Neural cell (in vitro differentiated cells): Measurements from ENCODE around the gene STK32A.

Experiments
- CTCF ChIP-seq: fragments of 450-650 bp; IDR thresholded peaks from 2 replicates; pipeline ENCODE4 v1.5.1; 2014; ENCODE audit warnings: antibody characterized with exemption, mild to moderate bottlenecking, moderate library complexity; ENCODE audit not compliant: poor library complexity, severe bottlenecking
- EZH2 ChIP-seq: fragments of 200-600, 300-800 bp; shearing (Covaris generic), sonication (generic); IDR thresholded peaks from 2 replicates; pipeline ENCODE4 v1.6.1; 2014; ENCODE audit warnings: antibody characterized with exemption, low read length, borderline replicate concordance, mild to moderate bottlenecking; ENCODE audit not compliant: insufficient read depth, poor library complexity, severe bottlenecking
- POLR2AphosphoS5 ChIP-seq: IDR thresholded peaks from 2 replicates; pipeline ENCODE4 v1.6.1; 2012
- REST ChIP-seq: IDR thresholded peaks from 2 replicates; pipeline ENCODE4 v1.6.1; 2012; ENCODE audit warnings: borderline replicate concordance
- SMC3 ChIP-seq: fragments of 450-650 bp; conservative IDR thresholded peaks from 2 replicates; pipeline ENCODE4 v1.6.1; 2014; ENCODE audit warnings: antibody characterized with exemption, mild to moderate bottlenecking, moderate library complexity; ENCODE audit not compliant: poor library complexity
- TAF1 ChIP-seq: IDR thresholded peaks from 2 replicates; pipeline ENCODE4 v1.6.1; 2012; ENCODE audit warnings: low read depth

GRCh38 chr5:147204576-147204975 lies 30.2 kb upstream of the STK32A start:
- TF ChIP-seq CTCF (no peak), EZH2 (no peak), POLR2AphosphoS5 (no peak), TAF1 (no peak), REST (no peak), SMC3 (no peak)
